Colonic mucosa (tissue), 4 donors: Measurements from ENCODE around the gene ZNF646. TPM values are rescaled to one million over a fixed set of nuclear protein-coding genes. Genes with fewer than 3 reads are reported as not detected.

Source experiments
- DNase-seq: peaks from one replicate; pipeline ENCODE4 v3.0.0-alpha.2; 2020
- H3K27ac ChIP-seq: fragments of 200-600 bp; one replicate; pipeline ENCODE4 v1.8.0; 2021
- H3K27me3 ChIP-seq: fragments of 200-600 bp; one replicate; pipeline ENCODE4 v1.8.0; 2021
- H3K36me3 ChIP-seq: fragments of 200-600 bp; one replicate; pipeline ENCODE4 v1.8.0; 2021
- H3K4me1 ChIP-seq: fragments of 200-600 bp; one replicate; pipeline ENCODE4 v1.8.0; 2021; ENCODE audit warnings: mild to moderate bottlenecking
- H3K4me3 ChIP-seq: fragments of 200-600 bp; one replicate; pipeline ENCODE4 v1.8.0; 2021
- H3K9ac ChIP-seq, 2 donors: one replicate each; pipeline ENCODE4 v1.7.0; 2013; ENCODE audit warnings: control low read depth in 2 of 2, low read depth in 2 of 2, low read length in 2 of 2
- H3K9me3 ChIP-seq: fragments of 200-600 bp; one replicate; pipeline ENCODE4 v1.8.0; 2021
- CTCF ChIP-seq: fragments of 200-600 bp; IDR thresholded peaks from one replicate; pipeline ENCODE4 v1.8.0; 2022; ENCODE audit warnings: antibody characterized with exemption, mild to moderate bottlenecking
- intact Hi-C: fragments of 100-400 bp; cut with DNase I; formaldehyde crosslinking; loops from one replicate; pipeline ENCODE4 v1.14.1; 2022
- total RNA-seq, 2 donors: library from RNA; stranded (reverse); fragmentation: NEBNext Ultra II Directional in 1 of 2; extraction: Animal tissue kit (Norgen Biotek cat#: 25700) in 1 of 2; gene quantifications; one replicate each; pipeline ENCODE4 v1.2.1, GENCODE V29; 2021
- donor health status: healthy.
- donor health status: DM: no; HTN: no; CAD: no.
- donor health status: DM: no; HTN: no; CAD: no.

ZNF646 gene
- total RNA-seq, 2 donors from 2014 or later = 18.4 to 20.0 TPM

DNA sequence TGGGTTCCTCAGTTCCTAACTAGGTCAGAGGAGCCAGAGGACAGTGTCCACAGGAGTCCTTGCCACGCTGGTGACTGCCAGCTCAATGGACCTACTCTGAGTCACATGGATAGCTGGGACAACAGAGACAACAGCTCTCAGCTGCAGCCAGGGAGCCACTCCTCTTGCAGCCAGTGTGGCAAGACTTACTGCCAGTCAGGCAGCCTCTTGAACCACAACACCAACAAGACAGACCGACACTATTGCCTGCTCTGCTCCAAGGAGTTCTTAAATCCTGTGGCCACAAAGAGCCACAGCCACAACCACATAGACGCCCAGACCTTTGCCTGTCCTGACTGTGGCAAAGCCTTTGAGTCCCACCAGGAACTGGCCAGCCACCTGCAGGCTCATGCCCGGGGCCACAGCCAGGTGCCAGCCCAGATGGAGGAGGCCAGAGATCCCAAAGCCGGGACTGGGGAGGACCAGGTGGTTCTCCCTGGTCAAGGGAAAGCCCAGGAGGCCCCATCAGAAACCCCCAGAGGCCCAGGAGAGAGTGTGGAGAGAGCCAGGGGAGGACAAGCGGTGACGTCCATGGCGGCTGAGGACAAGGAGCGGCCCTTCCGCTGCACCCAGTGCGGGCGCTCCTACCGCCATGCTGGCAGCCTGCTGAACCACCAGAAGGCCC, 6.7 kb downstream of the ZNF646 start:
- Histone ChIP-seq H3K27me3 (no peaks in the 10 kb centered on the region), H3K27ac (no peak overlapping the region), H3K4me3 (no peak overlapping the region), H3K36me3 (peaks cover 12% of the 10 kb centered on the region), H3K9me3 (no peaks in the 10 kb centered on the region), H3K4me1 (no peaks in the 10 kb centered on the region), H3K9ac (no peak overlapping the region)
- no peak for TF ChIP-seq CTCF
- intact Hi-C loops = no loop called here
- DNase-seq = no peak

DNA sequence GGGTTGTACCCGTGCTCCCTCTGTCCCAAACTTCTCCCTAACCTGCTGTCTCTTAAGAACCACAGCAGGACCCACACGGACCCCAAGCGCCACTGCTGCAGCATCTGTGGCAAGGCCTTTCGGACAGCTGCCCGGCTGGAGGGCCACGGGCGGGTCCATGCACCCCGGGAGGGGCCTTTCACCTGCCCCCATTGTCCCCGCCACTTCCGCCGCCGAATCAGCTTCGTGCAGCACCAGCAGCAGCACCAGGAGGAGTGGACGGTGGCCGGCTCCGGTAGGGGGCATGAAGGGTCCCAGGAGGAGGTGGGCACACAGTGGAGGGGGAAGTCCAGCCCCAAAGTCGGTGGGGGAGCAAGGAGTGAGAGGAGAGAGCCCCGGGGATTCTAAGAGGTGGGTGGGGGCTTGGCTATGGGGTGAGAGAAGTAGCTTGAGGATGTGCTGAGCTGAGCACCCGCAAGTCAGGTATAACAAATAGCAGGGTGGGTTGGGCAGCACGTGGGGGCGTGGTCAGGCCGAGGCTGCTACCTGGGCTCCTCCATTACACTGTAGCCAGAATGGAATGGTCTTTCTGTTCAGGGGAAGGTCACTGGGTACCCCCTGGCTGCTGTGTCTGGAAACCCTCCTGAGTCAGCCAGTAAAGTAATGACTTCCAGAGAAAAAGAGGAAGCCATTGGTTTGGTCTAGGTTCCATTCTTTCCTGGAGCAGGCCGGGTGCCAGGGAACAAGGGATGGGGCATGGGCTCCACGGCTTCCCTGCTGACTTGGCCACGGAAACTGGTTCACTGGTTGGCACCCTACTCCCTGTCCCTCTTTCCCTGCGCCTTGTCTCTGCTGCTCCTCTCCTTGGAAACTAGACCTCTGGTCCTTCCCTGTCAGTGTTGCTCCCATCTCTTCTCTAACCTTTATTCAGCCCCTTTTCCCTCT, 7.5 kb downstream of the ZNF646 start:
- no peaks in the 10 kb centered on the region for H3K27me3 ChIP-seq
- no peak overlapping the region for H3K27ac ChIP-seq
- H3K9ac ChIP-seq = no peak overlapping the region
- peaks cover 12% of the 10 kb centered on the region for H3K36me3 ChIP-seq
- H3K4me3 ChIP-seq = no peak overlapping the region
- no peak for DNase-seq
- intact Hi-C loops = no loop called here
- H3K4me1 ChIP-seq = no peaks in the 10 kb centered on the region
- H3K9me3 ChIP-seq = no peaks in the 10 kb centered on the region
- TF ChIP-seq CTCF = no peak

DNA sequence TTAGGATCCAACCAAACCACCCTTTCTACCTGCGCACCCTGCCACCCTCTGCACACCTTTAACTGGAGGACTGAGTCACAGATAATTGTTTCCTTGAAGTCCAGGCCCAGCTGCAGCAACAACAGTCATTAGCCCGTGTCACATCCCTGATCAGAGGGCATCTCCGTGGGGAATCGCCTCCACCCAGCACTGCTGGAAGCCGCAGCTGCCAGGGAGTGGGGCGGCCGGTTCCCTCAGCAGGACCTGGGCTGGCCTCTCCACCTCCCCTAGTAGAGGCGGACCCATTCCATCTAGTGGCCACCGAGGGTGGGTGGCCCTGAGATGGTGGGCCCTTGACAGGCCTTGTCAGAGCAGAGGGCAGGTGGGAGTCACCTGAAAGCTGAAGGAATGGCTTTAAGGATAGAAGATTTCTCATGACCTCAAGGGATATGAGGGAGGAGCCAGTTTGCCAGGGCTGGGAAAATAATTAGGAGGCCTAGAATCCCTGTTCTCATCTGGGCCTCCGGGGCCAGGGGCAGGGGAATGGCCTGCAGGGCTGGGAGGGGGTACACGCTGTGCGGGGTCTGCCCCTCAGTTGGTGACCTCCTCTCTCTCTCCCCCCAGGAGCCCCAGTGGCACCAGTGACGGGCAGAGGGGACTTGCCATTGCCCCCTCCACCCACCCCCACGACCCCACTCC, 8.3 kb downstream of the ZNF646 start:
- no peak for TF ChIP-seq CTCF
- Histone ChIP-seq H3K27ac (no peak overlapping the region), H3K4me3 (no peak overlapping the region), H3K9ac (no peak overlapping the region), H3K9me3 (no peaks in the 10 kb centered on the region), H3K4me1 (no peaks in the 10 kb centered on the region), H3K27me3 (no peaks in the 10 kb centered on the region), H3K36me3 (peaks cover 12% of the 10 kb centered on the region)
- intact Hi-C loops = no loop called here
- no peak for DNase-seq

GRCh38 chr16:31083081-31083480, 8.9 kb downstream of the ZNF646 start:
- no peak for DNase-seq
- TF ChIP-seq CTCF = no peak
- Histone ChIP-seq H3K9me3 (no peaks in the 10 kb centered on the region), H3K4me1 (no peaks in the 10 kb centered on the region), H3K36me3 (peaks cover 12% of the 10 kb centered on the region), H3K4me3 (no peak overlapping the region), H3K27ac (no peak overlapping the region), H3K9ac (no peak overlapping the region), H3K27me3 (no peaks in the 10 kb centered on the region)
- intact Hi-C loops = no loop called here

DNA sequence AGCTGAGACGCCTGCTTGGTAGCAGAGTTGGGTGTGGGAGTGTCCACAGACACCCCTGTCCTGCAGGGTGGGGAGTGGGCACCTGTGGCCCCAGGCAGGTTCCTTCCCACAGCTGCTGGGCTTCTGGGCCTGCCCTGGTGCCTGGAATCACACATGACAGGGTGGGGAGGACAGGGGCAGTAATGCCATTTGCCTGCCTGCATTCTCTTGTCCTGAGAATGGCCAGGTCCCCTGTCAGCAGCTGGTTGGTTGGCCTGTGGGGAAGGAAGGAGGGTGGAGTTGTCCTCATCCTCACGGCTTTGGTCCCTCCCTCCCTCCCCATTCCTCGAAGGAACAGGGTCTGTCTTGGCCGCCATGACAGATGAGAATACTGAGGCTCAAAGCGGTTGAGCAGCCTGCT, 9.3 kb downstream of the ZNF646 start:
- H3K4me3 ChIP-seq = no peak overlapping the region
- no peaks in the 10 kb centered on the region for H3K4me1 ChIP-seq
- H3K9me3 ChIP-seq = no peaks in the 10 kb centered on the region
- H3K27me3 ChIP-seq = no peaks in the 10 kb centered on the region
- no peak overlapping the region for H3K27ac ChIP-seq
- no peak overlapping the region for H3K9ac ChIP-seq
- intact Hi-C loops = no loop called here
- no peak for DNase-seq
- no peak for TF ChIP-seq CTCF
- peaks cover 9% of the 10 kb centered on the region for H3K36me3 ChIP-seq
